MM.1S (cell line): ENCODE measurements around the gene FBN2.

Experiments used
- CTCF ChIP-seq: fragments of 300-600 bp; sonication (generic); IDR thresholded peaks from 2 replicates; pipeline ENCODE4 v1.5.1; 2016; ENCODE audit warnings: antibody characterized with exemption, low read length, mixed read lengths
- EZH2 ChIP-seq: fragments of 300-600 bp; sonication (generic); optimal IDR thresholded peaks from 2 replicates; pipeline ENCODE3; 2017; ENCODE audit warnings: low read depth, mild to moderate bottlenecking, antibody characterized with exemption, low read length, mixed read lengths

- no peak for TF ChIP-seq CTCF
- no peak for TF ChIP-seq EZH2
Measured at GRCh38 chr5:128328007-128328406, 210.0 kb downstream of the FBN2 start.
